Right ventricle myocardium inferior (tissue), 1 donor: Measurements from ENCODE around the gene AGBL4. TPM values are rescaled to one million over a fixed set of nuclear protein-coding genes. Genes with fewer than 3 reads are reported as not detected.
"Not testable (repeated sequence)": the region's sequence is repeated elsewhere in the genome, so short reads cannot be mapped to it uniquely, and the experiment has no call there.

ENCODE experiments used
- ATAC-seq: fragments of 200-7000 bp; cut with Tn5 transposase; one replicate; pipeline ENCODE4 v1.9.1; 2020; ENCODE audit warnings: mild to moderate bottlenecking, moderate library complexity
- DNase-seq: peaks from one replicate; pipeline ENCODE4 v3.0.0; 2021; ENCODE audit errors: missing footprints
- intact Hi-C: fragments of 100-400 bp; cut with DNase I; formaldehyde crosslinking; loops from one replicate; pipeline ENCODE4 v1.11.0; 2022
- long read RNA-seq: library from polyadenylated mRNA; unstranded; transcript quantifications from one replicate; pipeline ENCODE4 v2.0.0, GENCODE V29; 2021
- total RNA-seq: library from RNA; stranded (reverse); fragmentation: NEBNext Ultra II Directional; extraction: Animal tissue kit (Norgen Biotek cat#: 25700); gene quantifications from one replicate; pipeline ENCODE4 v1.2.1, GENCODE V29; 2021
- donor health status: DM: no; HTN: yes; CAD: no; lungs with severe emphysema.

The AGBL4 gene
- 0.14 TPM for total RNA-seq
- long read RNA-seq, result 0 reads

- peak; percentile 69 for DNase-seq
- intact Hi-C loops, result no loop called here
- peak; percentile 92 for ATAC-seq
Measured at GRCh38 chr1:50023292-50024159, at the start of gene AGBL4. Gene AGBL4 (minus strand): TSS chr1:50023954.

- ATAC-seq (no peak), DNase-seq (no peak)
- intact Hi-C loops, result no loop called here
Measured at GRCh38 chr1:50066806-50067205, 43.1 kb upstream of the AGBL4 start.

- ATAC-seq, result no peak
- no peak for DNase-seq
Measured at GRCh38 chr1:50060279-50060678, 36.5 kb upstream of the AGBL4 start.

GRCh38 chr1:50048791-50049190 is 25.0 kb upstream of the AGBL4 start:
- ATAC-seq, result no peak
- DNase-seq, result no peak
- intact Hi-C loops, result no loop called here

More at GRCh38 chr1:50060279-50060678, 36.5 kb upstream of the AGBL4 start:
- intact Hi-C loops, result loop anchor here (5.0 kb wide), 1 partner anchor 272 kb away; no protein-coding TSS in a partner anchor

GRCh38 chr1:50047916-50048694 is 24.4 kb upstream of the AGBL4 start:
- intact Hi-C loops, result no loop called here
- DNase-seq (peak; percentile 55), ATAC-seq (no peak)

- DNase-seq (no peak), ATAC-seq (no peak)
- intact Hi-C loops, result no loop called here
Measured at GRCh38 chr1:50038237-50038809, 14.6 kb upstream of the AGBL4 start.

- no peak for ATAC-seq
- intact Hi-C loops, result no loop called here
Measured at GRCh38 chr1:50027794-50028193, 4.0 kb upstream of the AGBL4 start.

GRCh38 chr1:49995734-49996133 is 28.0 kb downstream of the AGBL4 start:
- intact Hi-C loops, result no loop called here
- ATAC-seq (no peak), DNase-seq (no peak)

More at GRCh38 chr1:50027794-50028193, 4.0 kb upstream of the AGBL4 start:
- no peak for DNase-seq

- no peak for ATAC-seq
Measured at GRCh38 chr1:49971088-49971487, 52.7 kb downstream of the AGBL4 start.

GRCh38 chr1:49951385-49951784 is 72.4 kb downstream of the AGBL4 start:
- DNase-seq (no peak), ATAC-seq (no peak)
- intact Hi-C loops, result no loop called here

More at GRCh38 chr1:49971088-49971487, 52.7 kb downstream of the AGBL4 start:
- intact Hi-C loops, result no loop called here
- DNase-seq, result no peak

GRCh38 chr1:49915301-49915700 is 108.5 kb downstream of the AGBL4 start:
- ATAC-seq, intact Hi-C loops: not testable (repeated sequence)
- DNase-seq, result peak; percentile 71

GRCh38 chr1:49906365-49906764 is 117.4 kb downstream of the AGBL4 start:
- ATAC-seq, result no peak
- intact Hi-C loops, result no loop called here
- DNase-seq, result no peak

GRCh38 chr1:49864581-49864980 is 159.2 kb downstream of the AGBL4 start:
- DNase-seq (peak; percentile 45), ATAC-seq (no peak)
- intact Hi-C loops, result no loop called here

GRCh38 chr1:49854741-49855140 is 169.0 kb downstream of the AGBL4 start:
- ATAC-seq (no peak), DNase-seq (no peak)
- intact Hi-C loops, result no loop called here

- DNase-seq (no peak), ATAC-seq (no peak)
- intact Hi-C loops, result no loop called here
Measured at GRCh38 chr1:49842596-49842995, 181.2 kb downstream of the AGBL4 start.

GRCh38 chr1:49841767-49842166 is 182.0 kb downstream of the AGBL4 start:
- intact Hi-C loops, result no loop called here
- DNase-seq (no peak), ATAC-seq (no peak)

- DNase-seq, result no peak
- intact Hi-C loops, result no loop called here
- no peak for ATAC-seq
Measured at GRCh38 chr1:49824261-49824660, 199.5 kb downstream of the AGBL4 start.

GRCh38 chr1:49817681-49818080 is 206.1 kb downstream of the AGBL4 start:
- intact Hi-C loops, result no loop called here
- ATAC-seq (no peak), DNase-seq (no peak)

- intact Hi-C loops, ATAC-seq, DNase-seq: not testable (repeated sequence)
Measured at GRCh38 chr1:49787013-49787412, 236.7 kb downstream of the AGBL4 start.
